ENCODE results near the gene PDE6B.

The PDE6B gene

DNA sequence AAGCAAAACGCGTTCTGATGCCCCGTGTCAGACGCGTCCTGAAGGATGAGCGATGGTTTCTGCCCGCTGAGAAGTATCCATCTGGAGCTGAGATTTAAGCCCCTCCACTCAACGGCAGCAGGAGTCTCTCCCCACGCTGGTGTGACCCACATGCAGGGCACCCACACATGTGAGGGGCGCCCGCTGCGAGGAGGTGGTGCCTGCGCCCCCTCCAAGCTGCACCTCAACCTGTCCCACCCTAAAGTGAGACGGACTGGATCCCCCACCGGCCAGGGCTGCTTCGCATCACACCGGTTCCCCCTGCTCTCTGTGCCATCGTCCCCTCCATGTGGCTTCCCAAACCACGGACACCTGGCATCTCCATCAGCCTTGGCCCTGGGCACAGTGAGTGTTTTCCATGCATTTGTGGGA, 4.5 kb upstream of the PDE6B start:
- Histone ChIP-seq H3K4me1 (peaks cover 22 to 41% (median 29%) of the 10 kb centered on the region in 10 experiments), H3K9ac (no peak overlapping the region), H4K20me1 (no peaks in the 10 kb centered on the region), H3K4me3 (no peak overlapping the region), H3K36me3 (no peaks in the 10 kb centered on the region), H3K27me3 (no peaks in the 10 kb centered on the region), H3K4me2 (no peak overlapping the region), H3K9me3 (replicated peaks in 1 of 11) (peaks cover 26 to 39% (median 33%) of the 10 kb centered on the region in 11 experiments), H3K27ac (no peak overlapping the region)
- TF ChIP-seq Cebpa-rat (IDR thresholded peaks at IDR 0.05): no peak

DNA sequence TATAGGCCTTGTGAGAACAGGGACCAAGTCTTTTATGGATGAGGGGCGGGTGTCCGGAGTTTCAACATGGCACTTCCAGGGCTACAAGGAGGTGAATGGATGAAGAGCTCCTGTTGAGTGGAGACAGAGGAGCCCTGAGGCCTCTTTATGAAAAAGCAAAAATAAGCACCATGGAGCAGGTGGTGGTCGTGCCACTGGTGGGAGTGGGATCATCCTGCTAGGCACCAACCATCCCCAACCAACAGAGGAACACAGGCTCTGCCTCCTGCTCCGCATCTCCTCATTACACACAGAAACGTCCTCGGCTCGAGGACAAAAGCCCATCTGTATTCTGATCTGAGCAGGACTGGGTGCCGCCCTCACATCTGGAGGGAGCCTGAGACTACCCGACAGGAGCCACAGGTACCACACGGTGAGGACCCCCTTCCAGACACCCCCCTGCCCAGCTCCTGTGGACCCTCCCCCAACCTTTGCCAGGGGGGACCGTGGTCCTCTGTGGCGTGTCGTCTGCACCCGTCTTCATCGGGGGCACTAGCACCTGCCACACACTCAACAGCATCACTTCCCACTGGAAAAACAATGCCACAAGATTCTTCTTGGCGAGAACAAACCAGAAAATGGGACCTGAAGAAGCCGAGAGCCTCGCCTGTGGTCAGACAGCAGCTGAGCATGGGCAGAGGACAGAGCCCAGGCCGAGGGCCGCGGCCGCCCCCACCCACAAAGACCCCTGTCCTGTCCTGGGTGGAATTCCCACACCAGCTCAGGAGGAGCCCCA, 3.9 kb upstream of the PDE6B start:
- H3K4me3 ChIP-seq: no peak overlapping the region
- H4K20me1 ChIP-seq: no peaks in the 10 kb centered on the region
- TF ChIP-seq Cebpa-rat (IDR thresholded peaks at IDR 0.05): no peak
- H3K27ac ChIP-seq: no peak overlapping the region
- peaks cover 24 to 39% (median 30%) of the 10 kb centered on the region in 10 experiments for H3K4me1 ChIP-seq
- H3K36me3 ChIP-seq: no peaks in the 10 kb centered on the region
- peaks cover 22 to 35% (median 29%) of the 10 kb centered on the region in 11 experiments for H3K9me3 ChIP-seq (replicated peaks in 1 of 11)
- H3K9ac ChIP-seq: no peak overlapping the region
- no peak overlapping the region for H3K4me2 ChIP-seq
- H3K27me3 ChIP-seq: no peaks in the 10 kb centered on the region

DNA sequence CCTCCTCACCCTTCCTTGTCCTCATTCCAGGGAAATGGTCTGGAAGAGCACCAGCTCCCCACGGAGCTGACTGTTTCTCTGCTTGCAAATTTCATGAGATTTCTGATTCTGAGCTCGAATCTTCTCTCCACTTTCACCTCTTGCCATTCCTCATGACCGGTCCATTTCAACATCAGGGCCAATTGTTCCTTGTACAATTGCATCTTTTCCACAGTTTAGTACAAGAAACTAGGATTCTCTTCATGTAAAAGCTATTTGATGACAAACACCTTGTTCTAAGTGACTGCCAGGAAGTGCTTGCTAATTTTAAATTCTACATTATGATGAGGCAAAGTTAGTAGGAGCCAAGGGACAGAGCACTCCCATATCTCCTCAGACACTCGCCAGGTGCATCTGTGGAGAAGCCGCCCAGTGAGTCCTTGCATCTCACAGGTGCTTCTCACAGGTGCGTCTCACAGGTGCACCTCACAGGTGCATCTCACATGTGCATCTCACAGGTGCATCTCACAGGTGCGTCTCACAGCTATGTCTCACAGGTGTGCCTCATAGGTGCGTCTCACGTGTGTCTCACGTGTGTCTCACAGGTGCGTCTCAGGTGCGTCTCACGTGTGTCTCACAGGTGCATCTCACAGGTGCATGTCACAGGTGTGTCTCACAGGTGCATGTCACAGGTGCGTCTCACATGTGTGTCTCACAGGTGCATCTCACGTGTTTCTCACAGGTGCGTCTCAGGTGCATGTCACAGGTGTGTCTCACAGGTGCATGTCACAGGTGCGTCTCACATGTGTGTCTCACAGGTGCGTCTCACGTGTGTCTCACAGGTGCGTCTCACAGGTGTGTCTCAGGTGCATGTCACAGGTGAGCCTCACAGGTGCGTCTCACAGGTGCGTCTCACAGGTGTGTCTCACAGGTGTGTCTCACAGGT, 3.0 kb upstream of the PDE6B start:
- Histone ChIP-seq H3K27me3 (no peaks in the 10 kb centered on the region), H3K9me3 (replicated peaks in 1 of 11) (peaks cover 14 to 26% (median 21%) of the 10 kb centered on the region in 11 experiments)
- no peak for TF ChIP-seq Cebpa-rat (IDR thresholded peaks at IDR 0.05)

GRCh38 chr4:622996-623913, 2.1 kb upstream of the PDE6B start:
- no peaks in the 10 kb centered on the region for H4K20me1 ChIP-seq
- peaks cover 4 to 17% (median 11%) of the 10 kb centered on the region in 11 experiments; a peak in 17 of 22 replicates for H3K9me3 ChIP-seq (replicated peaks in 1 of 11)
- H3K27me3 ChIP-seq: no peaks in the 10 kb centered on the region; a peak in 1 of 22 replicates
- peak overlapping the region; percentile 41 to 83 (median 57); a peak in 18 of 22 replicates for H3K4me2 ChIP-seq
- H3K36me3 ChIP-seq: no peaks in the 10 kb centered on the region
- no peak overlapping the region for H3K27ac ChIP-seq
- H3K9ac ChIP-seq: no peak overlapping the region
- H3K4me3 ChIP-seq: no peak overlapping the region
- no peak for TF ChIP-seq Cebpa-rat (IDR thresholded peaks at IDR 0.05)
- peaks cover 24 to 50% (median 43%) of the 10 kb centered on the region in 10 experiments for H3K4me1 ChIP-seq

More for the DNA sequence above, 3.0 kb upstream of the PDE6B start:
- Histone ChIP-seq H3K36me3 (no peaks in the 10 kb centered on the region), H3K4me2 (no peak overlapping the region), H3K27ac (no peak overlapping the region), H3K4me1 (peaks cover 24 to 45% (median 37%) of the 10 kb centered on the region in 10 experiments), H3K9ac (no peak overlapping the region), H4K20me1 (no peaks in the 10 kb centered on the region), H3K4me3 (no peak overlapping the region)

DNA sequence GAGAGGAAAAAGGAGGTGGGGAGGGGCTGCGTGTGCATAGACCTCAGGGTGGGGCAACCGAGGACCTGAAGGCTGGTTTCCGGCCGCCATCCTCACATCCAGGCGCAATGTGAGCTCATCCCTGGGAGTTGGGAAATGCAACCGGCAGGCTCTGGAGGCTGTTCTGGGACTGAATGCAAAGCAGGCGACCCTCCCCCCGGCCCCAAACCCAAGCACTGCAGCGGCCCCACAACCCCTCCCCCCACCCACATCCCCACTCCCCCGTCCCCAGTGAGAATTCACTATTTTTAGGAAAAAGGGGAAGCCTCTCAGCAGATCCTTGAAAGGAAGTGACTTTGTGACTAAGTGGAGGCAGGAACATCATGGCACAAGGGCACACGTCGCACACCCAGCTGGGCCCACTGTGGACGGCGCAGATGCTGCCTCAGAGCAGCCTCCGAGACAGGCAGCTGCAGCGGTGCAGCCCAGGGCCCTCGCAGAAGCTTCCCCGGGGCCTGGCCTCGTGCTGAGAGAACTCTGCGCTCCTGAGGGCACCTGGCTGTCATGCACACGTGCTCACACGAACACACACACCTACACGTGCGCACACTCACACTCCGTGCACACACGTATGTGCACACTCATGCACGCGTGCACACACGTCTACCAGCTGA, 1.3 kb upstream of the PDE6B start:
- H3K36me3 ChIP-seq: no peaks in the 10 kb centered on the region
- H3K9ac ChIP-seq: no peak overlapping the region
- no peaks in the 10 kb centered on the region; a peak in 1 of 22 replicates for H3K27me3 ChIP-seq
- H3K4me2 ChIP-seq: peak overlapping the region; percentile 63 to 88 (median 78)
- no peak for TF ChIP-seq Cebpa-rat (IDR thresholded peaks at IDR 0.05)
- peaks cover 24 to 58% (median 51%) of the 10 kb centered on the region in 10 experiments for H3K4me1 ChIP-seq
- no peak overlapping the region for H3K27ac ChIP-seq
- H3K9me3 ChIP-seq (replicated peaks in 1 of 11): peaks cover 0 to 10% (median 6%) of the 10 kb centered on the region in 11 experiments; a peak in 11 of 22 replicates
- H3K4me3 ChIP-seq: no peak overlapping the region
- H4K20me1 ChIP-seq: no peaks in the 10 kb centered on the region

DNA sequence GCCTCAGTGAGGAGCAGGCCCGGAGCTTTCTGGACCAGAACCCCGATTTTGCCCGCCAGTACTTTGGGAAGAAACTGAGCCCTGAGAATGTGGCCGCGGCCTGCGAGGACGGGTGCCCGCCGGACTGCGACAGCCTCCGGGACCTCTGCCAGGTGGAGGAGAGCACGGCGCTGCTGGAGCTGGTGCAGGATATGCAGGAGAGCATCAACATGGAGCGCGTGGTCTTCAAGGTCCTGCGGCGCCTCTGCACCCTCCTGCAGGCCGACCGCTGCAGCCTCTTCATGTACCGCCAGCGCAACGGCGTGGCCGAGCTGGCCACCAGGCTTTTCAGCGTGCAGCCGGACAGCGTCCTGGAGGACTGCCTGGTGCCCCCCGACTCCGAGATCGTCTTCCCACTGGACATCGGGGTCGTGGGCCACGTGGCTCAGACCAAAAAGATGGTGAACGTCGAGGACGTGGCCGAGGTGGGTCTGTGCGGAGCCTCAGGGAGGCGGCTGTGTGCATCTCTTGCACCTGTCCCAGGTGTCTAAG, 323 bp downstream of the PDE6B start:
- peak overlapping the region; percentile 63 to 88 (median 78); a peak in 20 of 22 replicates for H3K4me2 ChIP-seq
- no peak for TF ChIP-seq Cebpa-rat (IDR thresholded peaks at IDR 0.05)
- no peak overlapping the region for H3K9ac ChIP-seq
- H3K9me3 ChIP-seq (replicated peaks in 1 of 11): peaks cover 0 to 14% (median 4%) of the 10 kb centered on the region in 11 experiments; a peak in 7 of 22 replicates
- no peaks in the 10 kb centered on the region; a peak in 1 of 22 replicates for H3K27me3 ChIP-seq
- peaks cover 24 to 60% (median 52%) of the 10 kb centered on the region in 10 experiments for H3K4me1 ChIP-seq
- no peak overlapping the region for H3K27ac ChIP-seq
- H3K36me3 ChIP-seq: no peaks in the 10 kb centered on the region
- H3K4me3 ChIP-seq: no peak overlapping the region
- no peaks in the 10 kb centered on the region for H4K20me1 ChIP-seq

DNA sequence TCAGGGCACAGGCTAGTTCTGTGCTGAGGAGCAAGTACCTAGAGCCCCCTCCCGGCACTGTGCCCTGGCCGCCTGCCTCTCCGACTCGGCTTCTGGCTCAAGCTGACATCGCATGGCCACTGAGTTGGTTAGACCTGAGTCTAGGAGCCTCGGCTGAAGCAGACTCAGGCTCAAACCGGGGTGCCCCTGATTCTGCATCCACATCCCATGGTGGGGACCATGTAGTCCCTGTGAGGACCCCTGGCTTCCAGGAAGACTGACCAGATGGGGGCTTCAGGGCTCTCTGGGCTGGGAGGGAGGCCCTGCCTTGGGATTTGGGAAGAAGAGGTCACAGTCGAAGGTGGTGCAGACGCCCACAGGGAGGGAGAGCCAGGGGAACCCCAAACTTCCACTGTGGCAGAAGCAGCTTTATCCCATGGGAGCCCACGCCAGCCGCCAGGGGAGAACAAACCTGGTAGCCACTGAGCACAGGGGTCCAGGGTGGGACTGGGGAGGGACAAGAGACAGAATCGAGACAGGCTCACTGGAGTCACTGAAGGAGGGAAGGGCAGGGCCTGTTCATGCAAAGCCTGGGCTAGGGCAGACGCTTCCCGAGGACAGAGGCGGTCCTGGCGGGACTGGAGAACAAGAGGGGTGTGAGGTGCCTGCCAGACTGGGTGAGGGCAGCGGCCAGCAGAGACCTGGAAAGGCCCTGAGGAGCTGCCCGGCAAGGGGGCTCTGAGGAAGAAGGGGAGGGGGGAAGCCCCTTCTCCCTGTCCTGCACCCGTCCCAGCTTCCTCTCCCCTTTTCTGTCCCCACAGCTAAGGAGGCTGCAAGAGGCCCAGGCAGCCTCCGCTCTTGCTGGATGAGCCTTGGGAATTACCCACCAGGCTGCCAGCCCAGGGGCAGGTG, 1.1 kb downstream of the PDE6B start:
- Histone ChIP-seq H3K4me1 (peaks cover 24 to 60% (median 52%) of the 10 kb centered on the region in 10 experiments), H3K4me3 (no peak overlapping the region), H3K36me3 (no peaks in the 10 kb centered on the region), H4K20me1 (no peaks in the 10 kb centered on the region), H3K9ac (no peak overlapping the region), H3K27me3 (no peaks in the 10 kb centered on the region; a peak in 1 of 22 replicates), H3K9me3 (replicated peaks in 1 of 11) (peaks cover 4 to 21% (median 11%) of the 10 kb centered on the region in 11 experiments), H3K4me2 (peak overlapping the region in 6 of 11 experiments; percentile 16 to 72 (median 27); a peak in 8 of 22 replicates), H3K27ac (no peak overlapping the region)
- no peak for TF ChIP-seq Cebpa-rat (IDR thresholded peaks at IDR 0.05)
